ENCODE measurements around the gene PIGU. TPM values are rescaled to one million over a fixed set of nuclear protein-coding genes. Genes with fewer than 3 reads are reported as not detected.
A peak's percentile ranks its signal among the peaks of the same experiment; 100 is the strongest.

PIGU gene
- total and polyA plus RNA-seq, 9 of the 15 experiments (the other 6 are each of a cell fraction or from before 2014, with no cell fraction given): 6.5 to 100 (median 28.1) TPM

DNA sequence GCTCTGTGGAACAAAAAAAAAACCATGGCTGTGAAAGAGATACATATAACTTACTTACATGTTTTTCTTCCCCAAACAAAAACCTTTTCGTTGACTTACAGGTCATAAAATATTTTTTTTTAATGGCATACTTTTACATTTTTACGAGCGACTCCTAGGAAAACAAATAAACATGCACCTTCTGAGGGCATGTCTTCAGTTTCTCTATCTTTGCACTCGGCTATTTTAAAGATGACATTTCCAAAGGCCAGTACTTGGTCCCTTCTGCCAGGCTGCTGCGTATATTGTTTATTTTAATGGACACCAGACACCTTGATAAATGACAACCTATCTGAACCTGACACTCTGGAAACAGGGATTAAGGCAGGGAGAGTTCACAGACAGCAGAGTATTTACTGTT, 49.4 kb downstream of the PIGU start:
- Histone ChIP-seq H3K4me2 (ENCODE audit: insufficient read depth, low read length) (no peak overlapping the region), H3K4me3 (no peak overlapping the region), H3K36me3 (ENCODE audit: control insufficient read depth, insufficient read depth, low read length) (peaks cover 21% of the 10 kb centered on the region; the same call in 2 of the 3 replicates), H3K27me3 (ENCODE audit: control insufficient read depth in 2 of 2, insufficient read depth in 2 of 2, low read length in 2 of 2) (no peaks in the 10 kb centered on the region; a peak in 1 of 5 replicates), H2AFZ (ENCODE audit: low read depth, low read length) (no peak overlapping the region), H4K20me1 (replicated peaks; ENCODE audit: control insufficient read depth, insufficient read depth, low read length) (no peaks in the 10 kb centered on the region), H3K79me2 (ENCODE audit: control insufficient read depth, insufficient read depth, low read length) (no peaks in the 10 kb centered on the region), H3K9ac (ENCODE audit: insufficient read depth in 1 of 2, low read depth in 2 of 2, low read length in 2 of 2) (no peak overlapping the region), H3K9me1 (ENCODE audit: control insufficient read depth, insufficient read depth, low read length) (no peaks in the 10 kb centered on the region), H3K4me1 (replicated peaks in 1 of 2; ENCODE audit: control insufficient read depth in 2 of 2, insufficient read depth in 2 of 2, low read length in 2 of 2) (peaks cover 0 to 5% of the 10 kb centered on the region in 2 experiments; a peak in 3 of 5 replicates), H3K27ac (ENCODE audit: extremely low read depth, low read depth, low read length) (no peak overlapping the region), H3K9me3 (replicated peaks; ENCODE audit: control insufficient read depth, insufficient read depth, low read depth, low read length) (no peaks in the 10 kb centered on the region)
- ChIA-PET POLR2A (no interaction called here), CTCF (ENCODE audit: low intra/inter-chr PET ratio) (no interaction called here)
- DNase-seq (ENCODE audit: extremely low read depth in 1 of 4, low spot score in 3 of 4) (peak in 2 of 4 experiments; percentile 5 to 22), FAIRE-seq (no peak), ATAC-seq (peak; percentile 40; the same call in 1 of the 3 replicates)
- intact Hi-C loops (cut with micrococcal nuclease) (no loop called here), in situ Hi-C loops (cut with MboI) (no loop called here)
- TF ChIP-seq BMI1 (IDR thresholded peaks at IDR 0.05; ENCODE audit: low read length): no peak
- TF ChIP-seq MEIS2 (IDR thresholded peaks at IDR 0.05; ENCODE audit: partially characterized antibody): peak; percentile 61
- TF ChIP-seq TAF7 (tag; IDR thresholded peaks at IDR 0.05): no peak
- TF ChIP-seq, protein P1, sequence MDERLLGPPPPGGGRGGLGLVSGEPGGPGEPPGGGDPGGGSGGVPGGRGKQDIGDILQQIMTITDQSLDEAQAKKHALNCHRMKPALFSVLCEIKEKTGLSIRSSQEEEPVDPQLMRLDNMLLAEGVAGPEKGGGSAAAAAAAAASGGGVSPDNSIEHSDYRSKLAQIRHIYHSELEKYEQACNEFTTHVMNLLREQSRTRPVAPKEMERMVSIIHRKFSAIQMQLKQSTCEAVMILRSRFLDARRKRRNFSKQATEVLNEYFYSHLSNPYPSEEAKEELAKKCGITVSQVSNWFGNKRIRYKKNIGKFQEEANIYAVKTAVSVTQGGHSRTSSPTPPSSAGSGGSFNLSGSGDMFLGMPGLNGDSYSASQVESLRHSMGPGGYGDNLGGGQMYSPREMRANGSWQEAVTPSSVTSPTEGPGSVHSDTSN (CRISPR knock-in tag; IDR thresholded peaks at IDR 0.05; ENCODE audit: low read depth): no peak
- TF ChIP-seq, protein P1 (tag; conservative IDR thresholded peaks at IDR 0.05; ENCODE audit: low read depth): peak; percentile 17; the same call in 1 of the 2 replicates
- no peak for TF ChIP-seq TSC22D4 (tag; IDR thresholded peaks at IDR 0.05)
- WGBS (ENCODE audit: insufficient coverage, low coverage, missing lambda C conversion rate): 56% methylated on average over 5 of the region's 5 CpGs
- BruUV-seq (replicated peaks): no TSS peak

Data from K562 (cell line).